ENCODE results near the gene CEP85.

DNA sequence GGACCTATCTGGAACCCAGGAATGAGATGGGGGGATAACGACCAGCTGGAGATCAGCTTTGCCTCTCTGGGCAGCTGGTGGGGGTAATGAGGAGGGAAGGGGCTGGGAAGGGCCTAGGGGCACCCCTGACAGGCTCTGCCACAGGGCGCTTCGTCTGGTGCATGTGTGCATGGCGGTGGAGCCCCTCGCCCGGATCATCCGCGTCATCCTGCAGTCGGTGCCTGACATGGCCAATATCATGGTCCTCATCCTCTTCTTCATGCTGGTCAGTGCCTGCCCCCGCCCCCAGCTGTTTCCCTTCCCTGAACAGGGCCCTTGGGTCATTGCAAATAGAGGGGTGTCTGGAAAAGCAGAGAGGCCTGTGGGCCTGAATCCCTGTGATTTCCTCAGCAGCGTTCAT, 36.2 kb upstream of the CEP85 start:
- TF ChIP-seq POLR2A (IDR thresholded peaks at IDR 0.05): no peak
- TF ChIP-seq, protein P1, sequence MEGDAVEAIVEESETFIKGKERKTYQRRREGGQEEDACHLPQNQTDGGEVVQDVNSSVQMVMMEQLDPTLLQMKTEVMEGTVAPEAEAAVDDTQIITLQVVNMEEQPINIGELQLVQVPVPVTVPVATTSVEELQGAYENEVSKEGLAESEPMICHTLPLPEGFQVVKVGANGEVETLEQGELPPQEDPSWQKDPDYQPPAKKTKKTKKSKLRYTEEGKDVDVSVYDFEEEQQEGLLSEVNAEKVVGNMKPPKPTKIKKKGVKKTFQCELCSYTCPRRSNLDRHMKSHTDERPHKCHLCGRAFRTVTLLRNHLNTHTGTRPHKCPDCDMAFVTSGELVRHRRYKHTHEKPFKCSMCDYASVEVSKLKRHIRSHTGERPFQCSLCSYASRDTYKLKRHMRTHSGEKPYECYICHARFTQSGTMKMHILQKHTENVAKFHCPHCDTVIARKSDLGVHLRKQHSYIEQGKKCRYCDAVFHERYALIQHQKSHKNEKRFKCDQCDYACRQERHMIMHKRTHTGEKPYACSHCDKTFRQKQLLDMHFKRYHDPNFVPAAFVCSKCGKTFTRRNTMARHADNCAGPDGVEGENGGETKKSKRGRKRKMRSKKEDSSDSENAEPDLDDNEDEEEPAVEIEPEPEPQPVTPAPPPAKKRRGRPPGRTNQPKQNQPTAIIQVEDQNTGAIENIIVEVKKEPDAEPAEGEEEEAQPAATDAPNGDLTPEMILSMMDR (IDR thresholded peaks at IDR 0.05): no peak

Measured in esophagus squamous epithelium (tissue), 4 donors.